Effector memory CD4-positive, alpha-beta T cell (primary cell): ENCODE results near the gene DDX42.
"Not testable (repeated sequence)": the region's sequence is repeated elsewhere in the genome, so short reads cannot be mapped to it uniquely, and the experiment has no call there.

Experiments
- DNase-seq, 3 donors: peaks; one replicate each; pipeline ENCODE4 v3.0.0-alpha.2; 2020
- H3K27ac ChIP-seq: 2 replicates; pipeline ENCODE4 v1.7.0; 2013; ENCODE audit warnings: mild to moderate bottlenecking, low read length, moderate library complexity; ENCODE audit not compliant: insufficient read depth, poor library complexity, severe bottlenecking
- H3K27me3 ChIP-seq: replicated peaks from 2 replicates; pipeline ENCODE4 v1.7.0; 2013; ENCODE audit warnings: mild to moderate bottlenecking, low read length; ENCODE audit not compliant: insufficient read depth, control insufficient read depth, poor library complexity, severe bottlenecking
- H3K36me3 ChIP-seq: 2 replicates; pipeline ENCODE4 v1.7.0; 2013; ENCODE audit warnings: mild to moderate bottlenecking, low read length, moderate library complexity; ENCODE audit not compliant: control insufficient read depth, insufficient read depth
- H3K4me1 ChIP-seq: 2 replicates; pipeline ENCODE4 v1.7.0; 2013; ENCODE audit warnings: low read length, mild to moderate bottlenecking; ENCODE audit not compliant: control insufficient read depth, insufficient read depth, poor library complexity, severe bottlenecking
- H3K4me3 ChIP-seq: 2 replicates; pipeline ENCODE4 v1.7.0; 2013; ENCODE audit warnings: low read length, low read depth, mild to moderate bottlenecking; ENCODE audit not compliant: insufficient read depth, poor library complexity, severe bottlenecking
- H3K9me3 ChIP-seq: 2 replicates; pipeline ENCODE4 v1.7.0; 2013; ENCODE audit warnings: mild to moderate bottlenecking, low read length, moderate library complexity; ENCODE audit not compliant: control insufficient read depth

Gene DDX42

DNA sequence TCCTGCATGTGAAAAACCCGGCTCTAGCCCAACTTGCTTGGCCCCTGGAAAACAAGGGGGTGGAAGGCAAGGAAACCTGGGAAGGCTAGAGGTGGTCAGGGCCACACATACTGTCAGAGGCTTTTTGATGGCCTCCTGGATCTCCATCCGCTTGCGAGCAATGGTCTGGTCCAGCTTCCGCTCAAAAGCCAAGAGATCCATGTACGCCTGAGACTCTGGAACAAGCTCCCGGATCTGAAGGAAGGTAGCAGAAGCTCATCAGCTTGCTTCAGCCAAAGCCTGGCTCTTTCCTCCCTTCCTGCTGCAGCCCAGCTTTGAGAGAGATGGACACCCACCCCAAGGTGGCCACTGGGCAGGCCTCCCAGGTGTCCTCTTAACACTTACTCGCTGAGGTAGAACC lies 62.8 kb downstream of the DDX42 start:
- peaks cover 33% of the 10 kb centered on the region for H3K4me1 ChIP-seq
- no peaks in the 10 kb centered on the region for H3K9me3 ChIP-seq
- no peaks in the 10 kb centered on the region for H3K27me3 ChIP-seq
- H3K36me3 ChIP-seq = peaks cover 55% of the 10 kb centered on the region
- H3K4me3 ChIP-seq = no peak overlapping the region
- DNase-seq = no peak
- no peak overlapping the region for H3K27ac ChIP-seq

- no peaks in the 10 kb centered on the region for H3K9me3 ChIP-seq
- H3K4me3 ChIP-seq = no peak overlapping the region
- no peaks in the 10 kb centered on the region for H3K27me3 ChIP-seq
- H3K36me3 ChIP-seq = peaks cover 49% of the 10 kb centered on the region
- no peak overlapping the region for H3K27ac ChIP-seq
- H3K4me1 ChIP-seq = peaks cover 29% of the 10 kb centered on the region
- no peak for DNase-seq
These were observed 63.5 kb downstream of the DDX42 start for GRCh38 chr17:63837480-63837879.

GRCh38 chr17:63837962-63838600 lies 64.1 kb downstream of the DDX42 start:
- Histone ChIP-seq H3K27ac (peak overlapping the region; percentile 49), H3K27me3 (no peaks in the 10 kb centered on the region), H3K4me1 (peaks cover 29% of the 10 kb centered on the region), H3K4me3 (no peak overlapping the region), H3K36me3 (peaks cover 43% of the 10 kb centered on the region), H3K9me3 (no peaks in the 10 kb centered on the region)
- DNase-seq = no peak

DNA sequence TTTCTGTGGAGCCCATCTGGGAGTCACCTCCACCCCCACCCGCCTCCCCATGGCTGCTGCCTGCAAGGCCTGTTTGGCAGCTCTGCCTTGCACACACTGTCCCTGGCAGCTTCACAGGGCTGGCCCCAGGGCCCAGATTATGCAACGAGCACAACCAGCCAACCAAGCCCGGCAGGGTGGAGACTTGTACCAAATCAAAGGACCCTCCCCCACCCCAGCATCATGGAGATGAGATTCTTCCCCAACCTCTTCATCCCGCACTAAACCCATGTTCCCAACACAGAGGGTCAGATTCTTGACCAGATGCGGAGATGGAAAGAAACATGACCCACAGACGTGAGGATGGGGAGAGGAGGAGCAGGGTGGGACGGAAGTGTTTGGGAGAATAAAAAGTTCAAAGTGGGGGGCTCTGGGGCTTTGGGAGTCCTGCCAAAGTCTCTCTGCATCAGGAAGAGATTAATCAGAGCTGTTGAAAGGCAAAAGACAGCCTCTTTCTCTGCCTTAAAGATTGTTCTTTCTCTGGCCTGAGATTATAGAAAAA lies 64.7 kb downstream of the DDX42 start:
- Histone ChIP-seq H3K27ac (peak overlapping the region; percentile 49), H3K9me3 (no peaks in the 10 kb centered on the region), H3K4me3 (no peak overlapping the region), H3K27me3 (no peaks in the 10 kb centered on the region), H3K4me1 (peaks cover 29% of the 10 kb centered on the region), H3K36me3 (peaks cover 37% of the 10 kb centered on the region)
- DNase-seq = no peak

- peaks cover 17% of the 10 kb centered on the region for H3K36me3 ChIP-seq
- no peak for DNase-seq
- no peaks in the 10 kb centered on the region for H3K27me3 ChIP-seq
- no peaks in the 10 kb centered on the region for H3K9me3 ChIP-seq
- peaks cover 24% of the 10 kb centered on the region for H3K4me1 ChIP-seq
- H3K27ac ChIP-seq = peak overlapping the region; percentile 92
- H3K4me3 ChIP-seq = peak overlapping the region; percentile 87
These were observed 66.8 kb downstream of the DDX42 start for GRCh38 chr17:63840591-63841349.

DNA sequence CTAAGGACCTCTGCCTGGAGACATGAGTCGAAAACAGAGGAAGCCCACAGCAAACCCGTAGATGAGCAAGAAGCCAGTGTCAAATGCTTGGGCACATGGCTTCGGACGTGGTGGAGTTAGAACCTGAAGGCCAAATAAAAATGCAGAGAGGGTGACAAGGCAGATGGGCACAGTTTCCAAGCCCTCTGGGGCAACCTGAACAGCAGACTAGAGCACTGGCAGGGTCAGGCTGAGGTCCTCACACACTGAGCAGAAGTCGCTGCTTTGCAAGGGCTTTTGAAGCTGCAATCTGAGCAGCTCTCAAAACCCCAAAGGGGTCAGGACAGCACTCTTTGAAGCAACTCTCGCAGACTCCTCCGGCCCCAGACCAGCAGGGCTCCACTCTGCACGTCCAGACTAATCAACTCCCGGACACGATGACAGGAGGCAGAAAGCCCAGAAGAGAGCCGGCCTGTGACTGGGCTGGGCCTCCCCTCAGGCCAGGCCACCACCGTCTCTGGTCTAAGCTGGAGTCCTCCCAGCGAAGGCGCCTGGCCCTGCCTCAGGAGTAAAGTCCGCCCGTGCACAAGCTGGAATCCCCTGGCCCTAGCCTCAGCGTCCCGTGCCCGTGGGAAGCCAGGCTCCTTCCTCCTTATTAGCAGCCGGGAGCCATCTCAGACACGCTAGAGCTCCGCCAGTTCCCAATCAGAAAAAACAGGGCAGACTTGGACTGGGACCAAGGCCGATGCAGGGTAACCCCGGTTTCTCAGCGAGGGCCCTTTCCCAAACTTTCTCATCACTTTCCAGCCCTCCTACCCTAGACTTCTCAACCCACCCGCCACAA lies 67.6 kb downstream of the DDX42 start:
- Histone ChIP-seq H3K4me1 (peaks cover 24% of the 10 kb centered on the region), H3K27ac (peak overlapping the region; percentile 92), H3K36me3 (peaks cover 9% of the 10 kb centered on the region), H3K4me3 (peak overlapping the region; percentile 87), H3K27me3 (no peaks in the 10 kb centered on the region), H3K9me3 (no peaks in the 10 kb centered on the region)
- DNase-seq = no peak

- H3K36me3 ChIP-seq = peaks cover 3% of the 10 kb centered on the region
- H3K9me3 ChIP-seq = no peaks in the 10 kb centered on the region
- peak overlapping the region; percentile 92 for H3K27ac ChIP-seq
- peaks cover 24% of the 10 kb centered on the region for H3K4me1 ChIP-seq
- DNase-seq = no peak
- peak overlapping the region; percentile 87 for H3K4me3 ChIP-seq
- no peaks in the 10 kb centered on the region for H3K27me3 ChIP-seq
These were observed 68.2 kb downstream of the DDX42 start for GRCh38 chr17:63842173-63842539.

- Histone ChIP-seq H3K27me3 (no peaks in the 10 kb centered on the region), H3K4me3 (peak within 1 kb of the TSS; percentile 87), H3K27ac (peak within 1 kb of the TSS; percentile 92), H3K4me1 (peaks cover 24% of the 10 kb centered on the region), H3K36me3 (no peaks in the 10 kb centered on the region), H3K9me3 (no peaks in the 10 kb centered on the region)
- DNase-seq = peak; percentile 98 to 99 (median 98)
These were observed 68.8 kb downstream of the DDX42 start, which contains the start of gene SMARCD2 for GRCh38 chr17:63842540-63843386. Gene SMARCD2, minus strand, starts transcription at chr17:63842685. Its CDS starts 11 bp downstream, at chr17:63842674.

- H3K4me1 ChIP-seq = peaks cover 24% of the 10 kb centered on the region
- not testable (repeated sequence) for DNase-seq, H3K36me3 ChIP-seq
These were observed 69.5 kb downstream of the DDX42 start for GRCh38 chr17:63843387-63843888.

More at GRCh38 chr17:63843387-63843888, 69.5 kb downstream of the DDX42 start:
- not testable (repeated sequence) for H3K9me3 ChIP-seq, H3K27me3 ChIP-seq
- H3K27ac ChIP-seq = peak overlapping the region; percentile 92
- peak overlapping the region; percentile 87 for H3K4me3 ChIP-seq
